ENCODE data around the gene ABCA8.

- TF ChIP-seq CTCF (IDR thresholded peaks at IDR 0.05) = no peak
- TF ChIP-seq HOXA7 (CRISPR knock-in tag; IDR thresholded peaks at IDR 0.05) = no peak
- TF ChIP-seq EP300 (IDR thresholded peaks at IDR 0.05) = no peak
- TF ChIP-seq MAX (IDR thresholded peaks at IDR 0.05) = no peak
- TF ChIP-seq SMC3 (IDR thresholded peaks at IDR 0.05) = no peak
- no peak for TF ChIP-seq POLR2AphosphoS2 (conservative IDR thresholded peaks at IDR 0.05; ENCODE audit: low read length)
- no peak for TF ChIP-seq MYC (IDR thresholded peaks at IDR 0.05; ENCODE audit: borderline replicate concordance, low read length)
- TF ChIP-seq PHF8 (IDR thresholded peaks at IDR 0.05; ENCODE audit: borderline replicate concordance, low read depth) = no peak
- TF ChIP-seq, protein P1, sequence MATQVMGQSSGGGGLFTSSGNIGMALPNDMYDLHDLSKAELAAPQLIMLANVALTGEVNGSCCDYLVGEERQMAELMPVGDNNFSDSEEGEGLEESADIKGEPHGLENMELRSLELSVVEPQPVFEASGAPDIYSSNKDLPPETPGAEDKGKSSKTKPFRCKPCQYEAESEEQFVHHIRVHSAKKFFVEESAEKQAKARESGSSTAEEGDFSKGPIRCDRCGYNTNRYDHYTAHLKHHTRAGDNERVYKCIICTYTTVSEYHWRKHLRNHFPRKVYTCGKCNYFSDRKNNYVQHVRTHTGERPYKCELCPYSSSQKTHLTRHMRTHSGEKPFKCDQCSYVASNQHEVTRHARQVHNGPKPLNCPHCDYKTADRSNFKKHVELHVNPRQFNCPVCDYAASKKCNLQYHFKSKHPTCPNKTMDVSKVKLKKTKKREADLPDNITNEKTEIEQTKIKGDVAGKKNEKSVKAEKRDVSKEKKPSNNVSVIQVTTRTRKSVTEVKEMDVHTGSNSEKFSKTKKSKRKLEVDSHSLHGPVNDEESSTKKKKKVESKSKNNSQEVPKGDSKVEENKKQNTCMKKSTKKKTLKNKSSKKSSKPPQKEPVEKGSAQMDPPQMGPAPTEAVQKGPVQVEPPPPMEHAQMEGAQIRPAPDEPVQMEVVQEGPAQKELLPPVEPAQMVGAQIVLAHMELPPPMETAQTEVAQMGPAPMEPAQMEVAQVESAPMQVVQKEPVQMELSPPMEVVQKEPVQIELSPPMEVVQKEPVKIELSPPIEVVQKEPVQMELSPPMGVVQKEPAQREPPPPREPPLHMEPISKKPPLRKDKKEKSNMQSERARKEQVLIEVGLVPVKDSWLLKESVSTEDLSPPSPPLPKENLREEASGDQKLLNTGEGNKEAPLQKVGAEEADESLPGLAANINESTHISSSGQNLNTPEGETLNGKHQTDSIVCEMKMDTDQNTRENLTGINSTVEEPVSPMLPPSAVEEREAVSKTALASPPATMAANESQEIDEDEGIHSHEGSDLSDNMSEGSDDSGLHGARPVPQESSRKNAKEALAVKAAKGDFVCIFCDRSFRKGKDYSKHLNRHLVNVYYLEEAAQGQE (IDR thresholded peaks at IDR 0.05) = no peak
These were observed 135.7 kb downstream of the ABCA8 start for GRCh38 chr17:68819465-68819864.
